ENCODE results near the gene ANKRD33.

ANKRD33 gene, protein sequence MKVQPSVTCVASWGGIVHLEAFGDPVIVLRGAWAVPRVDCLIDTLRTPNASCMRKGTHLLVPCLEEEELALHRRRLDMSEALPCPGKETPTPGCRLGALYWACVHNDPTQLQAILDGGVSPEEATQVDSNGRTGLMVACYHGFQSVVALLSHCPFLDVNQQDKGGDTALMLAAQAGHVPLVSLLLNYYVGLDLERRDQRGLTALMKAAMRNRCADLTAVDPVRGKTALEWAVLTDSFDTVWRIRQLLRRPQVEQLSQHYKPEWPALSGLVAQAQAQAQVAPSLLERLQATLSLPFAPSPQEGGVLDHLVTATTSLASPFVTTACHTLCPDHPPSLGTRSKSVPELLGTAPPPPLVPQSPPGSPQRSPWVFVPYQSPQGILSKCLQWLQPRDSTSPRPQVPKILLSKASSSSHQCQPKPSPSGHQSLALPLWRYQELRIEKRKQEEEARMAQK

DNA sequence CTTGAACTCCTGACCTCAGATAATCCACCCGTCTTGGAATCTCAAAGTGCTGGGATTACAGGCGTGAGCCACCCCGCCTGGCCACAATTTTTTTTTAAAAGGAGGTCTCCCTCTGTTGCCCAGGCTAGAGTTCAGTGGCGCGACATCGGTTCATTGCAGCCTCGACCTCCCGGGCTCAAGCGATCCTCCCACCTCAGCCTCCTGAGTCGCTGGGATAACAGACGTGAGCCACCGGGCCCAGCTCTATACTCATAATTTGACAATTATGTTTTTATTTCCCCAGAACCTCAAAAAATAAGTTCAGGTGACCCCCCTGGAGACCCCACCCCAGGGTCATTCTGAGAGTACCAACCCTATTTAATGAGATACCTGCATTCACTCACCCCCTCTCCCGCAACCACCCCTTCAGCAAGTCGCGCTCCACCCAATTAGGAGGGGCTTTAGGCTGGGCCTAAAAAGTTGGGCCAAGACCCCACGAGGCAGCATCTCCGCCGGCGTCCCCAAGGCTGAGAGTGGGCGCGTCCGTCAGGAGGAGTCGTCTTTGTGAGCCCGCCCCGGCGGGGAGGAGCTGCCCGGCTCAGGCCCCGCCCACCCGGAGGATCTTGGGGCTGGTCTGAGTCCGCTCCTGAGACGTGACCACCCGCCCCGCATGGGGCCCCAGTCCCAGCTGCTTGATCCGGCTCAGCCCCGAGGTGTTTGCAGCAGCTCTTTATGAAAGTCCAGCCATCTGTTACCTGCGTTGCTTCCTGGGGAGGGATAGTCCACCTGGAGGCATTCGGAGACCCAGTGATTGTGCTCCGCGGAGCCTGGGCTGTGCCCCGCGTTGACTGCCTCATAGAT lies at the start of gene ANKRD33:
Gene ANKRD33 (plus strand): TSS at position 628 of the 840 bp plus-strand sequence. CDS start 84 bp downstream, at position 712.
- peak; percentile 65 for DNase-seq (ENCODE audit: low spot score)

DNA sequence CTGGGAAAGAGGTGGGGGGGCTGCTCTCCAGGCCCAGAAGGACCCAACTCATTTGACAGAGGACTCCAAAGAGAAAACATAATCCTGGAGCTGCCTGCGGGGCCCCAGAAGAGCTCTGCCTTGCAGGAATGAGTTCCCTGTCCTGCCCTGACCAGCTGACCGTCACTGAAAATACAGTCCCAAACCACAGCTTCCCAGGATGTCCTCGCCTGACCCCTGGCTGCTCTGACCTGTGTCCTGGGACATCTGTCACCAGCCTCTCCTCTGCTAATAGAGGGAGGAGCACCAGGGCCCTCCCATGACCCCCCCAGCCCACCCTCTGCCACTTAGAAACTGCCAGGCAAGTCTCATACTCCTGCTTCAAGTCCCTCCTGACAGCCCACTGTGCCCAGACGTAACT lies 49.1 kb upstream of the ANKRD33 start:
- no peak for DNase-seq (ENCODE audit: low spot score)

DNA sequence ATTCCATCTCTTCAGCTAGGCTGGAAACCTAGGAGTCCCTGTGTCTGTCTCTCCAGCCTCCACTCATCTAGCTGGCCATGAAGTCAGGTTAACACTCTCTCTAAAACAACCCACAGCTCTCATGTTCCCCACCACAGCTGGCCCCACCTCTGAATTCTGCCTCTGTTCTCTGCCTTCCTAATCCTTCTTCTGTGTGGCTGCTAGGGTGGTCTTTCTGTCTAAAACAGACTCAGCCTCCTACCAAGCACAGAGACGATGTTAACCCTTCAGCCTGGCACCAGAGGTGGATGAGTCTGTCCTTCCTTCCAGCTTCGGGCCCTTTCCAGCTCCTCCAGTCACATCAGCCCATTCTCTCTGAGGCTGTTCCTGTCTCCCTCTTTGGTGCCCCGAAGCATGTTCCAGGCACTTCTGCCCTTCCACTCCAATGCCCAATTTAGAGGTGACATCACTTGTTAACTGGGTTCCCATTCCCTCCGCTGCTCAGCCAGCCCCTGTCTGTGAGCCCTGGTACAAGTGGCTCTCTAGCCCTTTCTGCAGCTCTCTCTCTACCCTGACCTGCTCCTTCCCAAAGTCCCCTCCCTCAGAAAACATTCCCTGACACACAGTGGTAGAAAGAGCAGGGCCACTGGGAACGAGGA lies 48.5 kb upstream of the ANKRD33 start:
- DNase-seq (ENCODE audit: low spot score), result no peak

DNA sequence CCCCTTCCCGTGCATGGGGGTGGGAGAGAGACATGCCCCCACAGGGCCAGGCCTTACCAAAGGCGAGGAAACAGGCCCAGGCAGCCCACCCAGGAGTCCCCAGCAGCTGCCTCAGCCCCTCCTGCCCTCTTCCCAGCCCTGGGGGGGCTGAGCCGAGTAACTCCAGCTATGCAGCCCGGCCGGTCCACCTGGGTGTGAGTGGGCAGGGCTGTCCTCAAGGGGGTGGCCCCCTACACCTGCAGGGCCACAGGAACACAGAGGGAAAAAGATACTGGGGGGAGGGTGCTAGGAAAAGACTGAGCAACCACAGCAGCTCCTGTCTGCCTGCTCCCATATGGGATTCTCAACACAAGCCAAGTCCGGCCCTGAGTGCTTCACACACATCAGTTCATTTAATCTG lies 46.9 kb upstream of the ANKRD33 start:
- no peak for DNase-seq (ENCODE audit: low spot score)

DNA sequence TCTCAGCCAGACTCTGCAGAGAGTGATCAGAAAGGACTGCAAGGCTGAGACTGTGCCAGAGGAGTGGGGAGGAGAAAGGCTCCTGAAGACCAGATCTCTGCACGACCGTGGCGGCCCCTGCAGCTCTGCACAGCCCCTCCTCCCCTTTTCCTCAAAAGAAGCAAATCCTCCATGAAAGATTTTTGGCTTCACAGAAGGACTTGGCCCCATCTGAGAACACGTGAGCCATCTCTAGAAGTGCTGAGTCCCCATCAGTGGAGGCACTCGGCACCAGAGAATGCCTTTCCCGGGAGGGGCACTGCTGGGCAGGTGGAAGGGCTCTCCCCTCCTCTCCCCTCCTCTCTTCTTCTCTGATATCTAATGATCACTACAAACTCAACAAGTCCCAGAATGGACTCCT lies 46.2 kb upstream of the ANKRD33 start:
- DNase-seq (ENCODE audit: low spot score), result no peak

DNA sequence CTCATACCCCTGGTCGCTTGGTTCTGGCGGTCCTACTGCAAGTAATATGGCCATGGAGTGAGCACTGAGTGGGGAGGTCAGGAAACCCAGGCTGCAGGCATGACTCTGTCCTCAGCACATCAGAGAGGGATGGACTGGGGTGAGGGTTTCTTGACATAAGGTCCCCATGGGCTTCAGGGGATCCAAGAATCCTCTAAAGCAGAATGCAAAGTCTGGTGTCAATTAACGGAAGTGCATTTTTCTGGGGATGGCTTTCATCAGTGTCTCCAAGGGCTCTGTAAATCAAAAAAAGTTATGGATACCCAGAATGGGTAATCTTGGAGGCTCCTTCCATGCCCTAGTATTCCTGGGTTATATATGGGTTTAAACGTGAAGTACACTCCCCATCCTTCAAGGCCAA lies 43.0 kb upstream of the ANKRD33 start:
- no peak for DNase-seq (ENCODE audit: low spot score)

DNA sequence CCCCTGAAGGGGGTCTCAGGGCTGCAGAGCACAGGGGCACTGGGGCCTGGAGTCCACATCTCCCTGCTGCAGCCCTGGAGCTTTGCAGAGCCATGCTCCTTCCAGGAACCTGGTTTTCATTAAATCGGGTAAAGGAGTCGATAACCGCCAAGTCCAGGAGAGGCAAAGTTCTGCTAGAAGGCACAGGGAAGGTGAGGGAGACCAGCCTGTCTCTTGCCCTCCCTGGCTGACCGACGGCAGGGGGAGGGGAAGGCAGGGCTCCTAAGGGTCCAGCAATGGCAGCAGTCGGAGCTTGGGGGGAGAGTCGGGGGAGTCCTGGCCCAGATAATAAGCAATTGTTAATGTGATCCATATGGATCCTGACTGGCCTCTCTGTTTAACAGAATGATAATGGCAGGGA lies 42.4 kb upstream of the ANKRD33 start:
- no peak for DNase-seq (ENCODE audit: low spot score)

DNA sequence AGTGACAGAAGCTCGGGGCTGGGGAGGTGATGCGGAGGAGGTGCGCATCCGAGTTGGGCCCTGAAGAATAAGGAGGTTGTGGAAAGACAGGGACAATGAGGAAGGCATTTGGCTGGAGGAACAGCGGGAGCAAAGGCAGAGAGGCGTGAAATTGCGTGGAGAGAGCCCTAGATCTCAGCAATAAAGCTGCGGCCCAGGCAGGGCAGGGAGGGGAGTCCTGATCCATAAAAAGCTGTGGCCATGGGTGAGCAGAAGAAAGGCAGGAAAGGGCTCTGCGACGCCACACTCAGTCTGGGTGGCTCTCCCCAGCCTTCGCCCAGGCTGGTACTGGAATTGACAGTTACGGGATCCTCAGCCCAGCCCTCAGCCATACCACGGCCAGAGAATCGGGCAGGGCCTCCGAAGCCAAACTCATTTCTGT lies 41.6 kb upstream of the ANKRD33 start:
- DNase-seq (ENCODE audit: low spot score), result no peak

DNA sequence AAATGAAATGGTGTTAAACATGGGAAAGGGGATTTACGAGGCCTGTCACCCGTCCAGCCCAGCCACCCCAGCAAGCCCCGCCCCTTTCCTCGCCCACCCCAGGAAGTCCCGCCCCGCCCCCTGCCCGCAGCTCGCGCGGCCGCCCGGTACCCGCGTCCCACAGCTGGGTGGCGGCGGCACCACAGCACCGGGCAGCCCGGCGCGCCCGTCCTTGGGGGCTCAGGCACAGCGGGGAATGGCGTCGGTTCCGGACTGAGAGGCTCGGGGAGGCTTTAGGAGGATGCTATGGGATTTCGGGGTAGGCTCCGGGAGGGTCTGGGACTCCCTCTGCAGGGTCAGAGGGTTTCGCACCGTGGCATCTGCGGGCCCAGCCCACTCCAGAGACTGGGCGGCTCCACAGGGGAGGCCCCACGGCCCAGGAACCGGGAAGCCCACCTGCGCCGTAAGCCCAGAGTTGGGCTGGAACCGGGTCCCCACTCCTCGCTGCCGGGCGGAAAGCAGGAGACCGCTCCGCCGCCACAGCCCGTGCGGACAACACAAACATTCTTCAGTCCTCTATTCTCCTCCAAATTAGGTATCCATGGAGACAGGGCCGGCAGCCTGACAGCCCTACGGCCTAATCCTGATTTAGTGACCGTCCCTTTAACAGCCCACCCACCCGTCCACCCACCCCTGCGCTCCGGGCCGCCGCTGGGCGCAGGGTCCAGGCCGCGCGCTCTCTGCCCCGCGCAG lies 40.8 kb upstream of the ANKRD33 start:
- peak; percentile 69 for DNase-seq (ENCODE audit: low spot score)

DNA sequence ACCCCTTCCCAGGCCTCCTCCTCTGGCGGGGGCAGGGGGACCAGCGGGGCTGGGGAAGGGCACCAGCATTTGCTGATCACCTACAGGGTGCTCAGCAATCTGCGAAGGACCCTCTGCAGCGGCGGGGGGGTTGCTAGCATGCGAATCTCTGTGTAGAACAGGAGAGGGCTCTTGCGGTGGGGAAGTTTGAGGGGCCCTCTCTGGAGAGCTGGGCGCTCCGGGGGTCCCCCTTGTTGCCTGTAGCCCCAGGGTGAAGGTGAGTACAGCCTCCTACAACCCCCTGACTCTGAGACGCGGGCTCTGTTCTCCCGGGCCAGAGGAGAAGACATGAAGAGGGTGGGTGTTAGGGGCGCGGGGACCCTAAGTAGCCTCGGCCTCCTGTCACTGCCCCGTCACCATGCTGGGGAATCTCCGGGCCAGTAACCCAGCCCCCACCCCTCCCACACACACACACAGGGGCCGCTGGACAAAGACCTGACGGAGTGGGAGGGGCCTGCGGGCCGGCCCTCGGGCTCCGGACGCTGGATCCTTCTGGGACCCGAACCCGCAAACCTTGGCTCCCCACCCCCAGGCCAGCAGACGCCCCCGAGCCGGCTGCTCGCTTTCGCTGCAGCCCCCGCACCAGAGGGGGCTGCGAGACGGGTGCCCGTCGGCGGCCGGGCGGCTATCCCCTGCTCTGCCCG lies 40.1 kb upstream of the ANKRD33 start:
- DNase-seq (ENCODE audit: low spot score), result peak; percentile 49

DNA sequence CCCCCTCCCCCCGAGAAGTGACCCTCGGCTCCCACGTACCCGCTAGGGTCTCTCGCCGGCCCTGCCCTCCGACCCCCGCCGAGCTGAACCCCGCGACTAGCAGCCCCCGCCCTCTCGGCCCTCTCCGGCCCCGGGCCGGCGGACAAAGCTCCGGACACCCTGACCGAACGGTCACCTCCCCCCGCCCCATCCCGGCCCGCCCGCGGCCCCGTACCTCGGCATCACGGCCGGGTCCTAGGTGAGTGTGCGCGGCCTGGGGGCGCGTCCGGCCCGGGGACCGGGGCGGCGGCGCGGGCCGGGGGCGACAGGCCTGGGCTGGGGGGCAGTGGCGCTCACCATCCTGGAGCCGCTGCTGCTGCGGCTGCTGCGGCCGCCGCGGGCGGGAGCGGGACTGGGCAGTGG lies 39.6 kb upstream of the ANKRD33 start, which contains the start of gene FIGNL2:
Gene FIGNL2 (minus strand): TSS at position 393 of the 402 bp plus-strand sequence. CDS start 26,305 bp downstream, outside the sequence.
- DNase-seq (ENCODE audit: low spot score), result no peak

DNA sequence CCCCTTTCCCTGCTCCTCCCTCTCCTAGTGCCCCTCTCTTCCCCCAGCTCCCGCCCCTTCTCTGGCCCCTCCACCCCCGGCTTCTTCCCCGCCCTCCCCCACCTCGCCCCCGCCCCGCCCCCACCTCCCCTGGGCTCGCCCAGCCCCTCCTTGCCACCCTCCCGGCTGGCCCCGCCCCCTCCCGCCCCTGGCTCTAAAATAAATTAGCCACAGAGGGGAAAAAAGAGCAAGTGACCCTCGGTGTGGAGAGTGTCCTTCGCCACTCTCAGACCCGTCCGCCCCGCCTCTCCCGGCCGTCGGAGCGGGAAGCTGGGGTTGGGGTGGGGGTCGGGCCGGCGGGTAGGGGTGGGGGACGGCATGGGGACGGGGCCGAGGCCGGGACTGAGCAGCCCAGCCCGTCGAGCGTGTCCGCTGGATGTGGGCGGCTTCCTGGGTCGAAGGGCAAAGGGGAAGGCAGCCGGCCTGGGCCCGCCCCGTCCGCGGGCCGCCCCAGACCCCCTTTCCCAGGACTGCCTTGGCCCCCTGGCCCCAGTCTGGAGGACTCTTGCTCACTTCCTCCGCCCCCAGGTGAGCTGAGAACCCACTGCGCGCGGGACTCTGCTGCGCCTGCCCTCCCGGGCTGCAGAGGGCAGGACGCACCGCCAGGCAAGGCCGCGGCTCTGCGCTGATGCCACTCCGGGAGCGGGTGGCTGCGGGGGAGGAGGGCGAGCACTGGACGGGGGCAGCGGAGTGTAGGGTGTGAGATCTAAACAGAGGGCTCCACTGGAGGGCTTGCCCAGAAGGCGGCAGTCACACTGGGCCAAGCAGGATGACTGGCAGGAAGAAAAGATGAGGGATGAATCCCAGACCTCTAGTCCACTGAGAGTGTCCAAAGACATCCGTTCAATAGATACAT lies 38.8 kb upstream of the ANKRD33 start:
- DNase-seq (ENCODE audit: low spot score), result no peak

DNA sequence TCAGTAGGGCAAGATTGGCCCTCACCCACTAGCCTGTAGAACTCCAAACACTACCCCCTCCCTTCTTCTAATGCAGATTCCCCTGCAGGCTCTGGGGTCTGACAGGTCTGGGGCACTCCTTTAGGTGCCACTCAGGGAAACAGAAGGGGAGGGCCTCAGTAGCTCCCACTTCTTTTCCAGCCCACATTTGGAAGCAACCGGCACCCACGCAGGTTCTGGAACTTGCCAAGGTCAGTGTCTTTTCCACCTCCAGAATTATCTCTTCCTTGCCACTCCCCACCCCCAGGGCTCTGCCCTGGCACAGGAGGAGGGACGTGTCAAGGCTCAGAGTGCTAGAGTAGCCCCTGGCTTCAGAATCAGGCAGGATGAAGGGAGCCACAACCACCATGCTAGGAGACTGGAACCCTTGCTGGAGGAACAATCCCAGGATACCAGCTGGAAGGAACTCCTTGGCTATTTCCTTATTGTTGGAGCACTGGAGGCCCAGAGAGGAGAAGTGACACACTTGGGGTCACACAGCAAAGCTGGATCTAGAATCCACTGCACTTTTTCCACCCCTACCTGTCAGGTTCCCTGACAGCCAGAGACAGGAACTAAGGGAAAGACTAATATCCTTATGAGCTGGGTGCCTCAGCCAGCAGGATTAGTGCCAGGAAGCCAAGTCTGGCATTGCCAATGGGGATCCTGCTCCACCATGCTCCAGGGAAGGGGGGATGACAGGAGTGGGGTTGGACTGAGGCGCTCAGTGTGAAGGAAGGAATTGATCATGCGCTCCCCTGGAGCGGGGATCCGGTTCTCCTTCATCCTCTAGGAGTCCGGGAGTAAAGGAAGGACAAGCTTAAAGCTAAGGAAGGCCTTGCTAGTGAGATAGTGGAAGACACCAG lies 37.6 kb upstream of the ANKRD33 start:
- no peak for DNase-seq (ENCODE audit: low spot score)

DNA sequence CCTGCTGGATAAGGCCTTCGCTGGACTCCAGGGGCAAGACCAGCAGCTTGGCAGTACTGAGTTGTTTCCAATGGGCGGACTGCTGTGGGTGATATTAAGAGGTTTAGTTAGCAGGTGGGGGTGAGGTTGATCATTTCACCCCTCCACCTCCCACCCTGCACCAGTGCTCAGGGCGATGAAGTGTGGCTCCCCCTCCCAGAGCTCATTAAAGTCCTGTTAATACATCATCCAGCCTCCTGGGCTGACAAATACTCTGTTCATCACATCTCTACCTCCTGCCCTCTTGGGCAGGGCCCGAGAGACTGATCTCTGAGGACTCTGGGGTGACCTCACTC lies 37.0 kb upstream of the ANKRD33 start:
- no peak for DNase-seq (ENCODE audit: low spot score)

DNA sequence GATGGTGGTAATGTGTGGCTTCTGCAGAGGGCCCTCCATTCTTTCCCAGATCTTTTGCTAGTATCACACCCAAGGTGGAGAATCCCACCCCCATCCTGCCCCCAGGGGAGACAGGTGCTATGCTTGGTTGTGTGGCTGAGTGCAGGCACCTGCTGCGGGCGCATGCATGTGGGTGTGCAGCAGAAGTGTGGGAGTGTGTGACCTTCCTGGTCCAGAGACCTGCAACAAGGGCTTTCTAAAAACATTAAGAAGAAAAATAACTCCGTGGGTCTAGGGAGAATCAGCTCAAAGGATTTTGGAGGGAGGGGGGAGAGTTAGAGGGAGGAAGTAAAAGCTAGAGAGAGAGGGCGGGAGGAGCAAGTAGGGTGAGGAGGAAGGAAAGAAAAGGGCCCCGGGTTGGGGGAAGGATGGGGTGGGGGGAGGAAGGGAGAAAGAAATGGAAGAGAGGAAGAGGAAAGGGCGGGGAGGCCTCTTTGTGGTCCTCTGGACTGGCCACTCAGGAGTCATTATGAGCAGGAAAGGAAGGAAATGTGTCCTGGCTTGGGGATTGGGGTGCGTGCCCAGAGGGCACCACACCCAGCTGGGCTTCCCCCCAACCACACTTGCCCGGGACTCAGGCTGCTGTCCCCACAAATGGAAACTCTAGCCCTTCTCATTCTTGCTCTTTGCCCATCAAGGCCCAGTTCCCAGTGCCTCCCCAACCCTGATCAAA lies 36.3 kb upstream of the ANKRD33 start:
- DNase-seq (ENCODE audit: low spot score), result no peak

DNA sequence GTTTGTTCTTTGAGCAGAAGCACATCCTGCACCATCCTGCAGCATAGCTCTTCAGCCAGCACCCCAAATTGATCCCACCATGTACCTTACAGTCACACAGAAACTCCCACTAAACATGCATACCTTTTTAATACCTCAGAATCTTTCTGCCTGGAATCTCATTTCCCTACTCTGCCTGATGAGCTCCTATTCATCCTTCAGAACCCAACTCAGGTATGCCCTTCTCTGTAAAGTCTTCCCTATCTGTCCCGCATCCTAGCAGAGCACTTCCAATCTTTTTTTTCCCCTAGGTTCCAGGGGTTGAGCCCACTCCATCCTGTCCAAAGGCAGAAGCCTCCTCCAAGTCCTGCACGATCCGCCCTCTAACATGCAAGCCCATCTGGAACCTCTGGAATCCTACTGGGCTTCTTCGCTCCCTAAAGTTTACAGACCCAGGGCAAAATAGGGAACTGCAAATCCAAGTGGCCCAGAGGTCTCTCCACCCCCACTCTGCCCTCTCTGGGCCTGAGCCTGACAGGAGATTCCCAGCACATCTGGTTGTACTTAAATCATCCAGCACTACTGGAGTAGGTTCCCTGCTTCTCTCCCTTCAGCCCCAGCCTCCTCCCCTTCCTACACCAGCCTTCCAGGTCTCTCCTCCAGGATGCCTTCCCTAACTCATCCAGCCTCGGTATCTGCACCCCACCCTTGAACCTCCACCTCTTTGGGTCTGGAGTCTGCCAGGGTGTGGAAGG lies 35.3 kb upstream of the ANKRD33 start:
- DNase-seq (ENCODE audit: low spot score), result peak; percentile 57

DNA sequence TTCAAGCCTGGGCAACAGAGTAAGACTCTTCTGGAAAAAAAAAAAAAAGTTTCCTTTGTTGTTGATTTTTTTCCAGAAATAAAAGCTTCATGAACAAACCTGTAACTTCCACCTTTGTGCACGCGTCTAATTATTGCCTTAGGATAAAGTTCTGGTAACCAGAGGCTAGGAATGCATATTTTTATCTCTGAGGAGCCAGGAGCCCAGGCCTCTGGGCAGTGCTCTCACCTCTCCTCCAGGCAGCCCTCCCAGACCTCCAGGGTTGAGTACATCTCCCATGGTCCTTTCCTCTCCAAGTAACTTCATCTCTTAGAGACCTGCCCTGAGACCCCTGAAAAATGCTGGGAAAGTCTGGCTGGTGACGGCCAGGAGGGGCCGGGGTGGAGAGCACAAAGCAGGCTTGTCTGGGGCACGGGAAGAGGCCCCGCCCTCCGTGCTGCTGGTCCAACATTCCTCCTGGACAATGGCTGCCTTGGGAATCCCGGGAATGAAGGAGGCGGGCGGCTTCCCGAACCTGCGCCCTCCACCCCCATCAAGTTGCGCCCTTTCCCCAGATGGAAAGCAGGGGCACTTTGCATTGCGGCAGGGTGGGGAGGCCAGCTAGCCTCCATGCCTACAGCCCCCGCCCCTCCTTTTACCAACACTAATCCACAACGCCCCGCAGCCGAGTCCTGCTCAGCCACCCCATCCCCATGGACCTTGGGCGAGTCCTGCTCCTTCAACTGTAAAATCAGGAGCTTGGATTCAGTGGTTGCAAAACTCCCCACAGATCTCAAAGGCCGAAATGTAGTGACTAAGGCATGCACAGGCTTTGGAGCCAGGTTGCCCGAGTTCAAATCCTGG lies 32.1 kb upstream of the ANKRD33 start:
- DNase-seq (ENCODE audit: low spot score), result peak; percentile 91
